ENCODE data around the gene MPP2. TPM values are rescaled to one million over a fixed set of nuclear protein-coding genes. Genes with fewer than 3 reads are reported as not detected.
A peak's percentile ranks its signal among the peaks of the same experiment; 100 is the strongest.

MPP2 gene
- polyA plus RNA-seq, 1 donor from 2014 or later = 25.5 TPM

DNA sequence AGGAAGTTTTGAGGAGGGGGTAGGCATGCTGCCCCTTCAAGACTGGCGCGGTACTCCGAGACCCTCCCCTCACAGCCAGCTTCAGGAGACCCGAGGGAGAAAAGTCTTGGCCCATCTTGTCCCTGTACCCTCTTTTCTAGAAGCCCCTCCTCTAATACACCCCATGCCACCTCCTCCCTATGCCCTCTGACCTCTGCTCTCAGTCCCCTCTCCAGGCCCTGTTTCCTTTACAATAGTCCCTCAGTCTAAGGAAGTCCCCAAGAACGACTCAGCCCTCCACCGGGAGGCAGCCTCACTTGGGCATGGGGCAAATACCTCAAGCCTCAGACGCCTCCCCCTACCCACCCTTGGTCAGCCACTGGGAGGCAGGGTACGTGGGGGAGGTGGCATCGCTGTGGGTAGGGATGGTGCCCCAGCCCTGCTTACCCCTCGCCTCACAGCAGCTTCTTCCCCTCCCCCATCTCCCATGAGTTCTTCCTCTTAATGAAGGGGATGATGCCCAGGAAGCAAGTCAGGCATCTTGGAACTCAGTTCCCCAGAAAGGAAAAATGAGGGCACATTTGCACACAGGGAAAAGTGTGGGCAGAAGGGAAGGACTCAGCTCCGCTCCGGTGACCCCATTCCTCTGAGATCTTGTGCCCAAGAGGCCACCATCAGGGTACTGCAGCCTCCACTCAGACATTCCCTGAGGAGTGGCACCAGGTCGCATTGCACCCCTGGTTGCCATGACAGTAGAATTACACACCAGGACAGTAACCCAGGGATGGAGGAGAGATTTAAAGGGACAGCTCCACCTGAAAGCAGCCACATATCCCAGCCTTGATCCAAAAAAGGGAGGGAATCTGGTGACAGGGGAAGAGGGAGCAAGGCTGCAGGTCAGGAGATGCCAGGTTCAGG is 6.2 kb downstream of the MPP2 start:
- H3K36me3 ChIP-seq (ENCODE audit: insufficient read depth, low read length) = no peaks in the 10 kb centered on the region
- no peak for TF ChIP-seq MXI1 (conservative IDR thresholded peaks at IDR 0.05; ENCODE audit: poor library complexity, severe bottlenecking)
- no peak for TF ChIP-seq TAF1 (IDR thresholded peaks at IDR 0.05; ENCODE audit: low read depth)
- TF ChIP-seq, protein P1, sequence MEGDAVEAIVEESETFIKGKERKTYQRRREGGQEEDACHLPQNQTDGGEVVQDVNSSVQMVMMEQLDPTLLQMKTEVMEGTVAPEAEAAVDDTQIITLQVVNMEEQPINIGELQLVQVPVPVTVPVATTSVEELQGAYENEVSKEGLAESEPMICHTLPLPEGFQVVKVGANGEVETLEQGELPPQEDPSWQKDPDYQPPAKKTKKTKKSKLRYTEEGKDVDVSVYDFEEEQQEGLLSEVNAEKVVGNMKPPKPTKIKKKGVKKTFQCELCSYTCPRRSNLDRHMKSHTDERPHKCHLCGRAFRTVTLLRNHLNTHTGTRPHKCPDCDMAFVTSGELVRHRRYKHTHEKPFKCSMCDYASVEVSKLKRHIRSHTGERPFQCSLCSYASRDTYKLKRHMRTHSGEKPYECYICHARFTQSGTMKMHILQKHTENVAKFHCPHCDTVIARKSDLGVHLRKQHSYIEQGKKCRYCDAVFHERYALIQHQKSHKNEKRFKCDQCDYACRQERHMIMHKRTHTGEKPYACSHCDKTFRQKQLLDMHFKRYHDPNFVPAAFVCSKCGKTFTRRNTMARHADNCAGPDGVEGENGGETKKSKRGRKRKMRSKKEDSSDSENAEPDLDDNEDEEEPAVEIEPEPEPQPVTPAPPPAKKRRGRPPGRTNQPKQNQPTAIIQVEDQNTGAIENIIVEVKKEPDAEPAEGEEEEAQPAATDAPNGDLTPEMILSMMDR (IDR thresholded peaks at IDR 0.05; ENCODE audit: poor library complexity, severe bottlenecking) = no peak
- no peaks in the 10 kb centered on the region for H3K9me3 ChIP-seq (ENCODE audit: low read length)
- H4K20me1 ChIP-seq (ENCODE audit: insufficient read depth) = no peaks in the 10 kb centered on the region
- H3K27ac ChIP-seq (ENCODE audit: low read length) = no peak overlapping the region
- peak overlapping the region; percentile 54 for H3K4me2 ChIP-seq (ENCODE audit: low read length)
- no peaks in the 10 kb centered on the region for H3K9me2 ChIP-seq (ENCODE audit: insufficient read depth, low read length)
- peak overlapping the region; percentile 68 for H3K9ac ChIP-seq (ENCODE audit: low read length)
- H2AFZ ChIP-seq (ENCODE audit: low read depth, low read length) = no peak overlapping the region
- H3F3A ChIP-seq (ENCODE audit: insufficient read depth, low read length, poor library complexity, severe bottlenecking) = no peaks in the 10 kb centered on the region
- no peaks in the 10 kb centered on the region for H3K27me3 ChIP-seq (ENCODE audit: insufficient read depth, low read depth, low read length)
- H3K79me2 ChIP-seq (replicated peaks; ENCODE audit: insufficient read depth, low read length) = peaks cover 17% of the 10 kb centered on the region
- H3K4me3 ChIP-seq (ENCODE audit: low read length) = peak overlapping the region; percentile 86

DNA sequence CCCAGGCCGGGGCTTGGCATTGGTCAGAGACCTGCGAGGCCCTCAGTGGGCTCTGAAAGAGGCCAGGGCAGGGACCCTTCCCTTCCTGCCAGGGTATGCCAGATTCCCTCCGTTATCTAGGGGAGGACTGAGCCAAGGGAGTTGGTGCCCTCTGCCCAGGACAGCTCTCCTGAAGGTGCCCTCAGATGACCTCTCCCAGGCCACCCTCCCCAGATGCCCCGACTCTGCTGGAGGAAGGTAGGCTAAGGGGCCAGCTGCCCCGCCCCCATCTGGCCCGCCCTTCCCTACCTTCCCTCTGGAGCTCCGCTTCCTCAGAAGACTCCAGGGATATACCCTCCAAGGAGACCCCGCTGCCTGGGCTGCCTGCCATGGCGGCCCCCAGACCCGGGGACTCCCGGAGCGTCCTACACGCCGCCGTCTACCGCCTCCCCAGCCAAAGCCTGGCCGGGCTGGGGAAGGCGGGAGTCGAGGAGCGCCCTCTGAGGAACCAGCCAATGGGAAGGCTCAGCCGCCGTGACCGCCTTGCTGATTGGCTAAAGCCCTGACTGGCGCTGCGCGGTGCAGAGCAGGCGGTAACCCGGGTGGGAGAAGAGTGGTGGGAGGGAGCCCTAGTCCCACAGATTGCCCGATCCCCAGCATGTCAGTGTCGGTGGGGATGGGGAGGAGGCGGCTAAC is 7.0 kb downstream of the MPP2 start:
- Histone ChIP-seq H4K20me1 (ENCODE audit: insufficient read depth) (no peaks in the 10 kb centered on the region), H3K4me3 (ENCODE audit: low read length) (peak overlapping the region; percentile 86), H3K27ac (ENCODE audit: low read length) (no peak overlapping the region), H3K36me3 (ENCODE audit: insufficient read depth, low read length) (no peaks in the 10 kb centered on the region), H3K79me2 (replicated peaks; ENCODE audit: insufficient read depth, low read length) (peaks cover 12% of the 10 kb centered on the region), H3K9me2 (ENCODE audit: insufficient read depth, low read length) (no peaks in the 10 kb centered on the region), H3K9ac (ENCODE audit: low read length) (peak overlapping the region; percentile 68), H3K27me3 (ENCODE audit: insufficient read depth, low read depth, low read length) (no peaks in the 10 kb centered on the region), H3K9me3 (ENCODE audit: low read length) (no peaks in the 10 kb centered on the region), H2AFZ (ENCODE audit: low read depth, low read length) (peak overlapping the region; percentile 45), H3K4me2 (ENCODE audit: low read length) (peak overlapping the region; percentile 80), H3F3A (ENCODE audit: insufficient read depth, low read length, poor library complexity, severe bottlenecking) (no peaks in the 10 kb centered on the region)
- TF ChIP-seq, protein P1 (IDR thresholded peaks at IDR 0.05; ENCODE audit: poor library complexity, severe bottlenecking) = no peak
- TF ChIP-seq RAD21 (conservative IDR thresholded peaks at IDR 0.05) = no peak
- no peak for TF ChIP-seq EZH2 (IDR thresholded peaks at IDR 0.05; ENCODE audit: borderline replicate concordance, insufficient read depth, low read length, poor library complexity, severe bottlenecking)
- no peak for TF ChIP-seq SMC3 (conservative IDR thresholded peaks at IDR 0.05; ENCODE audit: poor library complexity)
- TF ChIP-seq TAF1 (IDR thresholded peaks at IDR 0.05; ENCODE audit: low read depth) = no peak
- peak; percentile 38 for TF ChIP-seq POLR2AphosphoS5 (IDR thresholded peaks at IDR 0.05)
- no peak for TF ChIP-seq EP300 (conservative IDR thresholded peaks at IDR 0.05; ENCODE audit: poor library complexity, severe bottlenecking)
- TF ChIP-seq, protein P2, sequence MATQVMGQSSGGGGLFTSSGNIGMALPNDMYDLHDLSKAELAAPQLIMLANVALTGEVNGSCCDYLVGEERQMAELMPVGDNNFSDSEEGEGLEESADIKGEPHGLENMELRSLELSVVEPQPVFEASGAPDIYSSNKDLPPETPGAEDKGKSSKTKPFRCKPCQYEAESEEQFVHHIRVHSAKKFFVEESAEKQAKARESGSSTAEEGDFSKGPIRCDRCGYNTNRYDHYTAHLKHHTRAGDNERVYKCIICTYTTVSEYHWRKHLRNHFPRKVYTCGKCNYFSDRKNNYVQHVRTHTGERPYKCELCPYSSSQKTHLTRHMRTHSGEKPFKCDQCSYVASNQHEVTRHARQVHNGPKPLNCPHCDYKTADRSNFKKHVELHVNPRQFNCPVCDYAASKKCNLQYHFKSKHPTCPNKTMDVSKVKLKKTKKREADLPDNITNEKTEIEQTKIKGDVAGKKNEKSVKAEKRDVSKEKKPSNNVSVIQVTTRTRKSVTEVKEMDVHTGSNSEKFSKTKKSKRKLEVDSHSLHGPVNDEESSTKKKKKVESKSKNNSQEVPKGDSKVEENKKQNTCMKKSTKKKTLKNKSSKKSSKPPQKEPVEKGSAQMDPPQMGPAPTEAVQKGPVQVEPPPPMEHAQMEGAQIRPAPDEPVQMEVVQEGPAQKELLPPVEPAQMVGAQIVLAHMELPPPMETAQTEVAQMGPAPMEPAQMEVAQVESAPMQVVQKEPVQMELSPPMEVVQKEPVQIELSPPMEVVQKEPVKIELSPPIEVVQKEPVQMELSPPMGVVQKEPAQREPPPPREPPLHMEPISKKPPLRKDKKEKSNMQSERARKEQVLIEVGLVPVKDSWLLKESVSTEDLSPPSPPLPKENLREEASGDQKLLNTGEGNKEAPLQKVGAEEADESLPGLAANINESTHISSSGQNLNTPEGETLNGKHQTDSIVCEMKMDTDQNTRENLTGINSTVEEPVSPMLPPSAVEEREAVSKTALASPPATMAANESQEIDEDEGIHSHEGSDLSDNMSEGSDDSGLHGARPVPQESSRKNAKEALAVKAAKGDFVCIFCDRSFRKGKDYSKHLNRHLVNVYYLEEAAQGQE (IDR thresholded peaks at IDR 0.05; ENCODE audit: borderline replicate concordance) = no peak
- peak; percentile 48 for TF ChIP-seq MXI1 (conservative IDR thresholded peaks at IDR 0.05; ENCODE audit: poor library complexity, severe bottlenecking)
